ENCODE measurements around the gene SYNE4. TPM values are rescaled to one million over a fixed set of nuclear protein-coding genes. Genes with fewer than 3 reads are reported as not detected.

SYNE4 gene
- total and polyA plus RNA-seq, 2 of the 13 experiments (the other 11 are each of a cell fraction or from before 2014, with no cell fraction given): 13.7 to 23.0 TPM

GRCh38 chr19:36008336-36008978 is at the start of gene SYNE4 (continued):
- TF ChIP-seq BRF2 (CRISPR knock-in tag; IDR thresholded peaks at IDR 0.05) (no peak), ZNF235 (CRISPR knock-in tag; IDR thresholded peaks at IDR 0.05; ENCODE audit: borderline replicate concordance) (no peak), SNAPC2 (CRISPR knock-in tag; IDR thresholded peaks at IDR 0.05) (0 out of 2 replicates have a peak, but pooled peaks have one; percentile 51), ZNF263 (CRISPR knock-in tag; IDR thresholded peaks at IDR 0.05) (peak; percentile 77), DNMT3B (CRISPR knock-in tag; conservative IDR thresholded peaks at IDR 0.05) (no peak), FOXA3 (CRISPR knock-in tag; IDR thresholded peaks at IDR 0.05) (no peak), NFYC (CRISPR knock-in tag; IDR thresholded peaks at IDR 0.05) (peak; percentile 62), ATF2 (CRISPR knock-in tag; IDR thresholded peaks at IDR 0.05) (no peak), CHD4 (IDR thresholded peaks at IDR 0.05; ENCODE audit: borderline replicate concordance, low read length) (no peak), KDM2A (CRISPR knock-in tag; IDR thresholded peaks at IDR 0.05; ENCODE audit: borderline replicate concordance, low read depth) (peak; percentile 88), SMC3 (IDR thresholded peaks at IDR 0.05; ENCODE audit: low read length) (no peak), ZNF274 (CRISPR knock-in tag; IDR thresholded peaks at IDR 0.05) (no peak), HNF4A (CRISPR knock-in tag; IDR thresholded peaks at IDR 0.05) (no peak; the same call in 1 of the 2 replicates), NR2F1 (CRISPR knock-in tag; IDR thresholded peaks at IDR 0.05) (no peak), EEA1 (CRISPR knock-in tag; IDR thresholded peaks at IDR 0.05; ENCODE audit: borderline replicate concordance) (no peak), UBTF (CRISPR knock-in tag; IDR thresholded peaks at IDR 0.05) (peak; percentile 68), FOXO1 (CRISPR knock-in tag; IDR thresholded peaks at IDR 0.05) (0 out of 2 replicates have a peak, but pooled peaks have one; percentile 39), MEF2D (CRISPR knock-in tag; IDR thresholded peaks at IDR 0.05) (0 out of 2 replicates have a peak, but pooled peaks have one; percentile 58), ZNF441 (CRISPR knock-in tag; IDR thresholded peaks at IDR 0.05; ENCODE audit: borderline replicate concordance) (peak; percentile 33; the same call in 1 of the 2 replicates), SRSF1 (optimal IDR thresholded peaks at IDR 0.05; ENCODE audit: low read depth, low read length) (peak; percentile 76), EHMT2 (IDR thresholded peaks at IDR 0.05; ENCODE audit: borderline replicate concordance, low read depth, low read length) (no peak), SCMH1 (CRISPR knock-in tag; IDR thresholded peaks at IDR 0.05; ENCODE audit: borderline replicate concordance) (no peak)

All from HepG2 (cell line).